Neural progenitor cell (in vitro differentiated cells): ENCODE results near the gene TYSND1.

Experiments
- CTCF ChIP-seq: fragments of 200-600 bp; sonication (generic); IDR thresholded peaks from 2 replicates; pipeline ENCODE4 v1.5.1; 2017; ENCODE audit warnings: antibody characterized with exemption, mild to moderate bottlenecking
- EZH2 ChIP-seq: fragments of 200-600 bp; sonication (generic); IDR thresholded peaks from 2 replicates; pipeline ENCODE4 v1.6.1; 2017; ENCODE audit warnings: antibody characterized with exemption, mild to moderate bottlenecking, moderate library complexity

GRCh38 chr10:70114902-70115301, 31.6 kb downstream of the TYSND1 start:
- no peak for TF ChIP-seq CTCF
- no peak for TF ChIP-seq EZH2
